H1 (cell line): ENCODE results near the gene MOG. TPM values are rescaled to one million over a fixed set of nuclear protein-coding genes. Genes with fewer than 3 reads are reported as not detected.

Experiments
- CTCF ChIA-PET: fragments of 300-600 bp; sonication (Branson Sonifier 250); formaldehyde crosslinking; loops from one replicate; lab custom pipeline; 2021; ENCODE audit not compliant: partially characterized antibody; lab: Charles Lee
- POLR2A ChIA-PET: fragments of 300-600 bp; sonication (Branson Sonifier 250); formaldehyde crosslinking; loops from one replicate; lab custom pipeline; 2021; ENCODE audit warnings: inconsistent platforms; ENCODE audit not compliant: partially characterized antibody; lab: Charles Lee
- DNase-seq, 2 experiments: peaks; one replicate each; pipeline versions ENCODE4 v3.0.0 to v3.0.0-alpha.2; 2010 to 2022; ENCODE audit warnings: low spot score in 2 of 2, low read depth in 1 of 2, mixed read lengths in 1 of 2
- FAIRE-seq: peaks from 2 replicates; lab custom pipeline; 2011; peaks lifted over from hg19 to GRCh38; lab: Jason Lieb, UNC
- H2AFZ ChIP-seq: 2 replicates; pipeline ENCODE4 v1.8.1; 2012; ENCODE audit warnings: low read length, inconsistent platforms
- H2AK5ac ChIP-seq: 2 replicates; pipeline ENCODE4 v1.6.1; 2013; ENCODE audit warnings: low read depth, low read length
- H2BK120ac ChIP-seq: replicated peaks from 2 replicates; pipeline ENCODE3; 2013; ENCODE audit warnings: low read depth, low read length, inconsistent platforms
- H2BK12ac ChIP-seq: 2 replicates; pipeline ENCODE4 v1.6.1; 2013; ENCODE audit warnings: low read depth, low read length
- H2BK15ac ChIP-seq: 2 replicates; pipeline ENCODE4 v1.6.1; 2013; ENCODE audit warnings: low read length
- H2BK20ac ChIP-seq: 2 replicates; pipeline ENCODE4 v1.6.1; 2013; ENCODE audit warnings: low read length
- H2BK5ac ChIP-seq: 2 replicates; pipeline ENCODE4 v1.6.1; 2013; ENCODE audit warnings: low read depth, low read length
- H3K14ac ChIP-seq: 2 replicates; pipeline ENCODE4 v1.6.1; 2013; ENCODE audit warnings: inconsistent platforms; ENCODE audit not compliant: insufficient read length
- H3K18ac ChIP-seq: 2 replicates; pipeline ENCODE4 v1.6.1; 2013; ENCODE audit warnings: low read length; ENCODE audit errors: extremely low read depth
- H3K23ac ChIP-seq: 2 replicates; pipeline ENCODE4 v1.6.1; 2013; ENCODE audit warnings: inconsistent platforms; ENCODE audit not compliant: insufficient read length
- H3K23me2 ChIP-seq: 2 replicates; pipeline ENCODE4 v1.6.1; 2013; ENCODE audit warnings: low read depth, low read length
- H3K27ac ChIP-seq: 2 replicates; pipeline ENCODE4 v1.6.1; 2011; ENCODE audit warnings: low read depth, low read length, inconsistent platforms
- H3K27me3 ChIP-seq, 4 experiments: replicated peaks in 1 of 4; 1 replicate in 1 of 4; 2 replicates in 3 of 4; pipeline versions ENCODE4 v1.6.1 to v1.8.1; 2011 to 2013; ENCODE audit warnings: low read length in 3 of 4, mild to moderate bottlenecking in 3 of 4, inconsistent platforms in 2 of 4, mixed read lengths in 2 of 4, moderate library complexity in 1 of 4; ENCODE audit not compliant: control insufficient read depth in 3 of 4, insufficient read depth in 3 of 4; ENCODE audit errors: extremely low read depth in 1 of 4
- H3K36me3 ChIP-seq, 4 experiments: 2 replicates each; pipeline versions ENCODE4 v1.6.1 to v1.8.1; 2011 to 2013; ENCODE audit warnings: mild to moderate bottlenecking in 4 of 4, low read length in 3 of 4, moderate library complexity in 2 of 4, control low read depth in 1 of 4, inconsistent platforms in 1 of 4; ENCODE audit not compliant: insufficient read depth in 4 of 4, control insufficient read depth in 2 of 4
- H3K4ac ChIP-seq: replicated peaks from 2 replicates; pipeline ENCODE3; 2013; ENCODE audit warnings: low read length, low read depth, mixed read lengths, inconsistent platforms; ENCODE audit not compliant: insufficient read length
- H3K4me1 ChIP-seq, 4 experiments: replicated peaks in 1 of 4; 1 replicate in 1 of 4; 2 replicates in 3 of 4; pipeline versions ENCODE4 v1.6.1 to v1.8.1; 2011 to 2013; ENCODE audit warnings: low read length in 3 of 4, inconsistent platforms in 2 of 4, mixed read lengths in 1 of 4; ENCODE audit not compliant: insufficient read depth in 4 of 4, control insufficient read depth in 3 of 4
- H3K4me2 ChIP-seq, 2 experiments: 2 replicates each; pipeline versions ENCODE4 v1.6.1 to v1.8.1; 2011 to 2013; ENCODE audit warnings: low read depth in 2 of 2, low read length in 2 of 2, control low read depth in 1 of 2, inconsistent platforms in 1 of 2, mild to moderate bottlenecking in 1 of 2; ENCODE audit not compliant: insufficient read depth in 1 of 2
- H3K4me3 ChIP-seq, 4 experiments: fragments of 200-600, 300-600 bp in 1 of 4; sonication (generic), shearing (Covaris generic), sonication (Bioruptor Twin) in 1 of 4; 2 replicates each; pipeline versions ENCODE4 v1.5.1 to v1.8.1; 2011 to 2016; ENCODE audit warnings: low read length in 4 of 4, low read depth in 3 of 4, control low read depth in 2 of 4, inconsistent platforms in 2 of 4, mild to moderate bottlenecking in 2 of 4, mixed read lengths in 1 of 4, moderate library complexity in 1 of 4; ENCODE audit not compliant: insufficient read depth in 2 of 4; ENCODE audit errors: extremely low read depth in 1 of 4
- H3K56ac ChIP-seq: replicated peaks from 2 replicates; pipeline ENCODE3; 2013; ENCODE audit warnings: low read depth, mild to moderate bottlenecking, mixed read lengths, low read length, inconsistent platforms; ENCODE audit not compliant: insufficient read length
- H3K79me1 ChIP-seq: 2 replicates; pipeline ENCODE4 v1.6.1; 2013; ENCODE audit warnings: low read depth, low read length, control low read depth
- H3K79me2 ChIP-seq, 2 experiments: 2 replicates each; pipeline versions ENCODE4 v1.6.1 to v1.8.1; 2012 to 2013; ENCODE audit warnings: low read length in 2 of 2, mild to moderate bottlenecking in 2 of 2, inconsistent platforms in 1 of 2; ENCODE audit not compliant: insufficient read depth in 2 of 2, control insufficient read depth in 1 of 2
- H3K9ac ChIP-seq, 4 experiments: replicated peaks in 1 of 4; 1 replicate in 1 of 4; 2 replicates in 3 of 4; pipeline versions ENCODE4 v1.6.1 to v1.8.1; 2011 to 2013; ENCODE audit warnings: low read depth in 3 of 4, low read length in 3 of 4, control low read depth in 2 of 4, mild to moderate bottlenecking in 2 of 4, moderate library complexity in 2 of 4, inconsistent platforms in 1 of 4; ENCODE audit errors: extremely low read depth in 1 of 4
- H3K9me3 ChIP-seq, 2 experiments: 2 replicates each; pipeline versions ENCODE4 v1.6.1 to v1.8.1; 2012 to 2013; ENCODE audit warnings: mild to moderate bottlenecking in 2 of 2, moderate library complexity in 2 of 2, control low read depth in 1 of 2, inconsistent platforms in 1 of 2, low read depth in 1 of 2, low read length in 1 of 2, mixed read lengths in 1 of 2; ENCODE audit not compliant: insufficient read depth in 2 of 2
- H4K20me1 ChIP-seq, 2 experiments: replicated peaks in 1 of 2; 2 replicates each; pipeline versions ENCODE3 to v1.8.1; 2011 to 2013; ENCODE audit warnings: inconsistent platforms in 2 of 2, low read length in 2 of 2, mild to moderate bottlenecking in 1 of 2; ENCODE audit not compliant: insufficient read depth in 2 of 2, control insufficient read depth in 1 of 2
- H4K5ac ChIP-seq: 2 replicates; pipeline ENCODE4 v1.6.1; 2013; ENCODE audit warnings: low read length, low read depth, mixed read lengths, inconsistent platforms; ENCODE audit not compliant: insufficient read length
- H4K8ac ChIP-seq: 2 replicates; pipeline ENCODE4 v1.8.0; 2013; ENCODE audit warnings: mild to moderate bottlenecking, moderate library complexity, low read length, inconsistent platforms; ENCODE audit not compliant: insufficient read depth; ENCODE audit errors: extremely low read depth
- H4K91ac ChIP-seq: replicated peaks from 2 replicates; pipeline ENCODE3; 2013; ENCODE audit warnings: low read length, mixed read lengths, inconsistent platforms; ENCODE audit not compliant: insufficient read length
- KDM1A ChIP-seq: fragments of 200-600, 300-600 bp; sonication (generic); IDR thresholded peaks from 2 replicates; pipeline ENCODE4 v1.7.1; 2016; ENCODE audit warnings: mild to moderate bottlenecking, low read length, borderline replicate concordance
- KDM5A ChIP-seq: fragments of 200-600 bp; IDR thresholded peaks from 2 replicates; pipeline ENCODE4 v1.7.1; 2012; ENCODE audit warnings: mild to moderate bottlenecking, low read length, inconsistent platforms, mixed read lengths
- PHF8 ChIP-seq: fragments of 200-600 bp; sonication (generic); conservative IDR thresholded peaks from 2 replicates; pipeline ENCODE4 v1.7.1; 2012; ENCODE audit warnings: low read depth, mild to moderate bottlenecking, inconsistent platforms, low read length, moderate library complexity
- RAD21 ChIP-seq, 2 experiments: IDR thresholded peaks in 1 of 2; conservative IDR thresholded peaks in 1 of 2; 2 replicates each; pipeline ENCODE4 v1.6.1; 2011; ENCODE audit warnings: low read depth in 2 of 2, low read length in 2 of 2, improper control_type of control experiment in 1 of 2, inconsistent platforms in 1 of 2, mild to moderate bottlenecking in 1 of 2, moderate library complexity in 1 of 2
- RBBP5 ChIP-seq: IDR thresholded peaks from 2 replicates; pipeline ENCODE4 v1.7.1; 2012; ENCODE audit warnings: low read depth, mild to moderate bottlenecking, inconsistent platforms, low read length, moderate library complexity, borderline replicate concordance
- RNF2 ChIP-seq: fragments of 200-900, 300-1000 bp; sonication (generic); IDR thresholded peaks from 2 replicates; pipeline ENCODE4 v1.7.1; 2016; ENCODE audit warnings: borderline replicate concordance, low read depth, mild to moderate bottlenecking, antibody characterized with exemption, low read length; ENCODE audit not compliant: poor library complexity, severe bottlenecking; ENCODE audit errors: missing control alignments
- WGBS, 2 experiments: shearing (Covaris generic) in 1 of 2; methylation state at CpG; one replicate each; pipeline versions ENCODE4 v1.1.6 to v1.1.7; 2013 to 2015; ENCODE audit warnings: low lambda C conversion rate in 2 of 2, mixed read lengths in 2 of 2, inconsistent platforms in 1 of 2, low coverage in 1 of 2, missing lambda C conversion rate in 1 of 2; ENCODE audit not compliant: insufficient replicate concordance in 2 of 2, insufficient coverage in 1 of 2, insufficient read length in 1 of 2; ENCODE audit errors: extremely low coverage in 1 of 2, missing lambda C conversion rate in 1 of 2; 5-methylcytosine and 5-hydroxymethylcytosine counted together
- polyA plus RNA-seq, 7 experiments: library from polyadenylated mRNA; depleted of rRNA in 3 of 7; stranded (reverse) in 5 of 7; unstranded in 2 of 7; fragments of >200 nt in 5 of 7; fragments of 200-250 nt in 2 of 7; gene quantifications; 1 replicate in 5 of 7; 2 replicates in 1 of 7; 4 replicates in 1 of 7; pipeline versions ENCODE4 v1.2.1 to v1.2.3, GENCODE V29; 2011 to 2013; ENCODE audit warnings: missing spikeins in 2 of 7, mixed read lengths in 2 of 7
- total RNA-seq: library from RNA; stranded (reverse); fragmentation: NEBNext Ultra II Directional; extraction: Animal tissue kit (Norgen Biotek cat#: 25700); gene quantifications from 2 replicates; pipeline ENCODE4 v1.2.1, GENCODE V29; 2021
- TF ChIP-seq, protein P1 (sequence below): IDR thresholded peaks from 2 replicates; pipeline ENCODE4 v1.6.1; 2012; ENCODE audit warnings: inconsistent platforms
- TF ChIP-seq, protein P2 (sequence below): IDR thresholded peaks from 2 replicates; pipeline ENCODE4 v1.6.1; 2012; ENCODE audit warnings: low read length, inconsistent platforms

The MOG gene
- total and polyA plus RNA-seq, 2 of the 8 experiments (the other 6 are each of a cell fraction or from before 2014, with no cell fraction given), result 0.17 to 0.86 TPM

DNA sequence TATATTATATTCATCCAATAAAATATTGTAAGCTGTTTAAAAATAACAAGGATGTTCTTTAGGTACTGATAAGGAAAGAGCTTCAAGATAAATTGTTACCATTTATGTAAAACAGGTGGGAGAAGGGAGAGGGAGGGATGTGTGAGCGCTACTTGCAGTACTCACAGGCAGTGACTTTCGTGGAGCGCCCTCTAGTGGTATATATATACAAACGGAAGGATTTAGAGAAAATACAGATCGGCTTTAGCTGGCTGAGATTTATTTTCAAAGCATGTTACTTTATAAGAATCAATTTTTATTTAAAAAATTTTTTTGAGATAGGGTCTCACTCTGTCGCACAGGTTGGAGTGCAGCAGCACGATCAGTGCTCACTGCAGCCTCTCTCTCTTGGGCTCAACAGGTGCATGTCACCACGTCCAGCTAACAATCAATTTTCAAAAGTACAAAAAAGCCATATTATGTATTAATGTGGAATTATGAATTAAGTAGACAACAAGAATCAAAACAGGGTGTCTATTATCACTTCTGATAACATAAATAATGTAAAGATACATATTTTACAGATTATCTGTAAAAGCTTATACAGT lies 3.3 kb upstream of the MOG start:
- Histone ChIP-seq H3K27ac (no peak overlapping the region), H4K5ac (no peak overlapping the region), H3K18ac (no peak overlapping the region), H3K14ac (no peak overlapping the region), H3K4me1 (peaks cover 7 to 21% (median 14%) of the 10 kb centered on the region in 4 experiments), H3K23me2 (no peaks in the 10 kb centered on the region), H2BK5ac (no peak overlapping the region), H4K20me1 (no peaks in the 10 kb centered on the region), H2BK20ac (no peak overlapping the region; the same call in 1 of the 2 replicates), H2BK12ac (no peak overlapping the region; the same call in 1 of the 2 replicates), H3K79me1 (no peaks in the 10 kb centered on the region), H4K8ac (no peak overlapping the region), H3K56ac (no peak overlapping the region), H2BK15ac (no peak overlapping the region), H3K9me3 (no peaks in the 10 kb centered on the region), H3K27me3 (no peaks in the 10 kb centered on the region), H2AFZ (no peak overlapping the region), H3K23ac (no peak overlapping the region), H3K4ac (no peak overlapping the region), H4K91ac (no peak overlapping the region), H3K36me3 (no peaks in the 10 kb centered on the region), H3K79me2 (no peaks in the 10 kb centered on the region), H3K9ac (no peak overlapping the region), H3K4me3 (no peak overlapping the region), H3K4me2 (no peak overlapping the region), H2BK120ac (no peak overlapping the region), H2AK5ac (no peak overlapping the region)
- FAIRE-seq, result no peak
- ChIA-PET CTCF (interaction anchor here (0.6 to 33.1 kb wide), 35 partner anchors 2 to 523 kb away, joined by 3 to 658 read pairs (median 4); partner anchors contain the start of genes GABBR1, MOG, OR2H2 and ZFP57), POLR2A (interaction anchor here (1.3 to 7.7 kb wide), 3 partner anchors 10 to 42 kb away, joined by 6 to 78 read pairs (median 6); partner anchors contain the start of gene GABBR1)
- DNase-seq, result no peak
- 22% methylated on average over 8 of the region's 8 CpGs; no CpG with 5 or more reads in 1 of the 2 experiments for WGBS, 2 experiments
- no peak for TF ChIP-seq RBBP5
- TF ChIP-seq, protein P1, sequence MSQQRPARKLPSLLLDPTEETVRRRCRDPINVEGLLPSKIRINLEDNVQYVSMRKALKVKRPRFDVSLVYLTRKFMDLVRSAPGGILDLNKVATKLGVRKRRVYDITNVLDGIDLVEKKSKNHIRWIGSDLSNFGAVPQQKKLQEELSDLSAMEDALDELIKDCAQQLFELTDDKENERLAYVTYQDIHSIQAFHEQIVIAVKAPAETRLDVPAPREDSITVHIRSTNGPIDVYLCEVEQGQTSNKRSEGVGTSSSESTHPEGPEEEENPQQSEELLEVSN, result no peak
- TF ChIP-seq PHF8, result no peak
- no peak for TF ChIP-seq KDM1A
- peak; percentile 32 to 48; a peak in 3 of 4 replicates for TF ChIP-seq RAD21 (IDR thresholded peaks at IDR 0.05 in 1 of 2, conservative IDR thresholded peaks at IDR 0.05 in 1 of 2; ENCODE audit: low read depth in 2 of 2, low read length in 2 of 2)
- no peak for TF ChIP-seq KDM5A
- TF ChIP-seq, protein P2, sequence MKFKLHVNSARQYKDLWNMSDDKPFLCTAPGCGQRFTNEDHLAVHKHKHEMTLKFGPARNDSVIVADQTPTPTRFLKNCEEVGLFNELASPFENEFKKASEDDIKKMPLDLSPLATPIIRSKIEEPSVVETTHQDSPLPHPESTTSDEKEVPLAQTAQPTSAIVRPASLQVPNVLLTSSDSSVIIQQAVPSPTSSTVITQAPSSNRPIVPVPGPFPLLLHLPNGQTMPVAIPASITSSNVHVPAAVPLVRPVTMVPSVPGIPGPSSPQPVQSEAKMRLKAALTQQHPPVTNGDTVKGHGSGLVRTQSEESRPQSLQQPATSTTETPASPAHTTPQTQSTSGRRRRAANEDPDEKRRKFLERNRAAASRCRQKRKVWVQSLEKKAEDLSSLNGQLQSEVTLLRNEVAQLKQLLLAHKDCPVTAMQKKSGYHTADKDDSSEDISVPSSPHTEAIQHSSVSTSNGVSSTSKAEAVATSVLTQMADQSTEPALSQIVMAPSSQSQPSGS, result no peak
- TF ChIP-seq RNF2, result no peak
